ENCODE results near the gene EXOC8. TPM values are rescaled to one million over a fixed set of nuclear protein-coding genes. Genes with fewer than 3 reads are reported as not detected.

The EXOC8 gene
- total RNA-seq, 1 experiment from 2014 or later = 11.3 TPM

DNA sequence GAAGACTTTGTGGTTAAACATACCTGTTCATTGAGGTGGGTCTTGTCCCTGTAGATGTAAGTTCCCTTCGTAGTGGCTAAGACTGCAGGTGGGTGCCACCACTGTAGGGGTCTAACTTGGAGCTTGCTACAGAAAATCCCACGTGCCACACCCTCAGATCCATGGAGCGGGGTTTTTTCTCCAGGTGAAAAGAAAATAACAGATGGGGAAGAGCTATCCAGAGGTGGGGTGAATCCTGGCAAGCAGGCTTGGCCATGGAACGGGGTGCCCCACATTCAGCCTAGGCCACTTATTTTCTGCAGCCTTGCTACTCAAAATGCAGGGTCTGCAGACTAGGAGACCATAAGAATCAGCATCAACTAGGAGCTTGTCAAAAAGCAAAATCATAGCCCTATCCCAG lies 24.0 kb downstream of the EXOC8 start:
- Mint-ChIP-seq H3K36me3 (no peaks in the 10 kb centered on the region), H3K27me3 (ENCODE audit: low read depth) (peaks cover 9% of the 10 kb centered on the region), H3K9me3 (peaks cover 4% of the 10 kb centered on the region), H3K27ac (no peak overlapping the region), H3K4me3 (no peak overlapping the region), H3K4me1 (no peaks in the 10 kb centered on the region)
- DNase-seq (ENCODE audit: low spot score) (no peak), ATAC-seq (no peak)
- ChIA-PET CTCF (interaction anchor here (2.8 kb wide), 1 partner anchor 25 kb away, joined by 7 read pairs; the partner anchor contains the start of genes EXOC8 and SPRTN), POLR2A (no interaction called here)
- TF ChIP-seq NFATC4 (CRISPR knock-in tag; IDR thresholded peaks at IDR 0.05) (no peak), USF1 (CRISPR knock-in tag; IDR thresholded peaks at IDR 0.05) (no peak), ZNF219 (CRISPR knock-in tag; IDR thresholded peaks at IDR 0.05; ENCODE audit: borderline replicate concordance) (no peak), JAZF1 (CRISPR knock-in tag; IDR thresholded peaks at IDR 0.05) (no peak), MXD4 (CRISPR knock-in tag; IDR thresholded peaks at IDR 0.05; ENCODE audit: borderline replicate concordance) (no peak), RORB (CRISPR knock-in tag; IDR thresholded peaks at IDR 0.05) (no peak)

- Mint-ChIP-seq H3K27me3 (ENCODE audit: low read depth) (peaks cover 9% of the 10 kb centered on the region), H3K4me3 (no peak overlapping the region), H3K36me3 (no peaks in the 10 kb centered on the region), H3K27ac (no peak overlapping the region), H3K4me1 (no peaks in the 10 kb centered on the region), H3K9me3 (no peaks in the 10 kb centered on the region)
- ChIA-PET POLR2A (no interaction called here), CTCF (interaction anchor here (2.8 kb wide), 1 partner anchor 26 kb away, joined by 7 read pairs; the partner anchor contains the start of genes EXOC8 and SPRTN)
- ATAC-seq (no peak), DNase-seq (ENCODE audit: low spot score) (no peak)
- TF ChIP-seq ZNF396 (CRISPR knock-in tag; IDR thresholded peaks at IDR 0.05; ENCODE audit: borderline replicate concordance) (no peak), ZBTB21 (CRISPR knock-in tag; IDR thresholded peaks at IDR 0.05; ENCODE audit: borderline replicate concordance) (no peak), JAZF1 (CRISPR knock-in tag; IDR thresholded peaks at IDR 0.05) (no peak), ZSCAN18 (CRISPR knock-in tag; IDR thresholded peaks at IDR 0.05) (no peak), NR3C1 (CRISPR knock-in tag; conservative IDR thresholded peaks at IDR 0.05; ENCODE audit: low read depth) (no peak), GRHL2 (CRISPR knock-in tag; IDR thresholded peaks at IDR 0.05; ENCODE audit: insufficient replicate concordance, severe bottlenecking) (no peak), NR1H2 (CRISPR knock-in tag; IDR thresholded peaks at IDR 0.05) (no peak), ETV6 (CRISPR knock-in tag; IDR thresholded peaks at IDR 0.05) (no peak)
- TF ChIP-seq, protein P1, sequence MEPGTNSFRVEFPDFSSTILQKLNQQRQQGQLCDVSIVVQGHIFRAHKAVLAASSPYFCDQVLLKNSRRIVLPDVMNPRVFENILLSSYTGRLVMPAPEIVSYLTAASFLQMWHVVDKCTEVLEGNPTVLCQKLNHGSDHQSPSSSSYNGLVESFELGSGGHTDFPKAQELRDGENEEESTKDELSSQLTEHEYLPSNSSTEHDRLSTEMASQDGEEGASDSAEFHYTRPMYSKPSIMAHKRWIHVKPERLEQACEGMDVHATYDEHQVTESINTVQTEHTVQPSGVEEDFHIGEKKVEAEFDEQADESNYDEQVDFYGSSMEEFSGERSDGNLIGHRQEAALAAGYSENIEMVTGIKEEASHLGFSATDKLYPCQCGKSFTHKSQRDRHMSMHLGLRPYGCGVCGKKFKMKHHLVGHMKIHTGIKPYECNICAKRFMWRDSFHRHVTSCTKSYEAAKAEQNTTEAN (CRISPR knock-in tag; IDR thresholded peaks at IDR 0.05) = no peak
- TF ChIP-seq, protein P2, sequence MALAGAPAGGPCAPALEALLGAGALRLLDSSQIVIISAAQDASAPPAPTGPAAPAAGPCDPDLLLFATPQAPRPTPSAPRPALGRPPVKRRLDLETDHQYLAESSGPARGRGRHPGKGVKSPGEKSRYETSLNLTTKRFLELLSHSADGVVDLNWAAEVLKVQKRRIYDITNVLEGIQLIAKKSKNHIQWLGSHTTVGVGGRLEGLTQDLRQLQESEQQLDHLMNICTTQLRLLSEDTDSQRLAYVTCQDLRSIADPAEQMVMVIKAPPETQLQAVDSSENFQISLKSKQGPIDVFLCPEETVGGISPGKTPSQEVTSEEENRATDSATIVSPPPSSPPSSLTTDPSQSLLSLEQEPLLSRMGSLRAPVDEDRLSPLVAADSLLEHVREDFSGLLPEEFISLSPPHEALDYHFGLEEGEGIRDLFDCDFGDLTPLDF (CRISPR knock-in tag; IDR thresholded peaks at IDR 0.05) = no peak
Measured at GRCh38 chr1:231312432-231312788, 25.2 kb downstream of the EXOC8 start.

- Mint-ChIP-seq H3K36me3 (no peaks in the 10 kb centered on the region), H3K9me3 (no peaks in the 10 kb centered on the region), H3K27me3 (ENCODE audit: low read depth) (peaks cover 9% of the 10 kb centered on the region), H3K27ac (no peak overlapping the region), H3K4me3 (no peak overlapping the region), H3K4me1 (no peaks in the 10 kb centered on the region)
- ChIA-PET CTCF (interaction anchor here (2.8 kb wide), 1 partner anchor 26 kb away, joined by 7 read pairs; the partner anchor contains the start of genes EXOC8 and SPRTN), POLR2A (no interaction called here)
- DNase-seq (ENCODE audit: low spot score) = no peak
- ATAC-seq = no peak
- TF ChIP-seq CREB1 (CRISPR knock-in tag; IDR thresholded peaks at IDR 0.05) (no peak), HMGA2 (CRISPR knock-in tag; IDR thresholded peaks at IDR 0.05) (no peak), STAT6 (CRISPR knock-in tag; conservative IDR thresholded peaks at IDR 0.05; ENCODE audit: low read depth) (no peak), FOXJ3 (CRISPR knock-in tag; IDR thresholded peaks at IDR 0.05; ENCODE audit: borderline replicate concordance) (no peak), NFATC4 (CRISPR knock-in tag; IDR thresholded peaks at IDR 0.05) (no peak), ESRRA (CRISPR knock-in tag; IDR thresholded peaks at IDR 0.05; ENCODE audit: borderline replicate concordance) (no peak), ZSCAN18 (CRISPR knock-in tag; IDR thresholded peaks at IDR 0.05) (no peak)
Measured at GRCh38 chr1:231311720-231312431, 25.8 kb downstream of the EXOC8 start.

Data from WTC11 (cell line).